Measurements from ENCODE around the gene NKTR.

- no peak for TF ChIP-seq EP300 (IDR thresholded peaks at IDR 0.05; ENCODE audit: low read depth)
- TF ChIP-seq CTCF (IDR thresholded peaks at IDR 0.05), result no peak
Observed at GRCh38 chr3:42589382-42590109, 10.9 kb upstream of the NKTR start.
